HG03442 (cell line): ENCODE results near the gene CALN1.
"Not testable (repeated sequence)": the region's sequence is repeated elsewhere in the genome, so short reads cannot be mapped to it uniquely, and the experiment has no call there.

Experiments used
- ATAC-seq: cut with Tn5 transposase; IDR thresholded peaks from one replicate; pipeline ENCODE4 v1.9.1; 2021; ENCODE audit warnings: mild to moderate bottlenecking, moderate library complexity; ENCODE audit not compliant: unreplicated experiment

Gene CALN1

DNA sequence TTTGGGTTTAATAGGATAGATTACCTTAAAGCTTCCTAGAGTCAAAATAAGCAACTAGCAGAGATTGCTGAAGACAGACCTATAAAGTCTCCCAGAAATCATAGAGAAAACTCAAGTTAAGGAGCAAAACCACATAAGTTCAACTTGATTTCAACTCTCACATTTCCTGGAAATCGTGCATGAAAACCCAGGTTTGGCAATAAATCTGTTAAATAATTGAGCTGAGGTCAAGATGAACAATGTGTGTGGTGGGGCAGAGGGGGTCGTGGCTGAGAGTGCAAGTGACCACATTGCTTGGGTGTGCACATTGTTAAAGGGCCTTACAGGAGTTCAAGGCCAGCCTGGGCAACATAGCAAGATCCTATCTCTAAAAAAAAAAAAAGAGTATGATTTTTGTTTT, 643.7 kb downstream of the CALN1 start:
- no peak for ATAC-seq

DNA sequence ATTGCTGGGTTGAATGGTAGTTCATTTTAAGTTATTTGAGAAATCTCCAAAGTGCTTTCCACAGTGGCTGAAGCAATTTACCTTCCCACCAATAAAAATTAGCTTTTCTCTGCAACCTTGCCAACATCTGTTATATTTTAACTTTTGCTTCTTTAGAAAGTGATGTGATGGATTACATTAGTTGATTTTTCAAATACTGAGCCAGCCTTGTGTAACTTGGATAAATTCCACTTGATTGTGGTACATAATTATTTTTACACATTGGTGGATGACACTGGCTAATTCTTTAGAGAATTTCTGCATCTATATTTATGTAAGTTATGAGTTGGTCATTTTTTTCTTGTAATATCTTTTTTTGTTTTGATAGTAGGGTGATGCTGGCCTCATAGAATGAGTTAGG, 646.1 kb downstream of the CALN1 start:
- ATAC-seq = no peak

DNA sequence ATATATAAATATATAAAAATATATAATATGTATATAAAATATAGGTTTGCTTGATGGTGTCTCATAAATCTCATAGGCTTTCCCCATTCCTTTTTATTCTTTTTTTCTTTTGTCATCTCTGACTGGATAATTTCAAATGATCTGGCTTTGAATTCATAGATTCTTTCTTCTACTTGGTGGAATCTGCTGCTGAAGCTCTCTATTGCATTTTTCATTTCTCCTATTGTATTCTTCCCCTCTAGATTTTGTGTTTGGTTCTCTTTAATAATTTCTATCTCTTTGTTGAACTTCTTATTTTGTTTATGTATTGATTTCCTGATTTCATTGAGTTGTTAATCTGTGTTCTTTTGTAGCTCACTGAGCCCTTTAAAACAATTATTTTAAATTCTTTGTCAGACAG, 650.8 kb downstream of the CALN1 start:
- no peak for ATAC-seq

DNA sequence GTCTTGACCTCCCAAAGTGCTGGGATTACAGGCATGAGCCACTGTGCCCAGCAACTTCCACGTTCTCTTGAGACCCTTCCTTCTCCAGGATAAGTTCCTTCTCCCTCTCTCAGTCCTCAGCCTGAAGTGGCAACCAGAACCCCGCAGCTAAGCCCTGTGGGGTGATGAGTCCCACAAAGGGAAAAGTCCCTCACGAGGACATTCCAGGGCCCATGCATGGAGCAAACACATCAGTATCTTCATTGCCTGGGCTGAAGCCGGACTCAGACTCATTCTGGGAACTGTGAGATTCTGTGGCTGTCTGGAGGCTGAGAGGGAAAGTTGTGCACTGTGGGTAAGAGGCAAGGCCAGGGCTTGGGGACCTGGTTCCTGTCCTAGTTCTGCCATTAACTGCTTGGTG, 657.3 kb downstream of the CALN1 start:
- ATAC-seq = no peak

DNA sequence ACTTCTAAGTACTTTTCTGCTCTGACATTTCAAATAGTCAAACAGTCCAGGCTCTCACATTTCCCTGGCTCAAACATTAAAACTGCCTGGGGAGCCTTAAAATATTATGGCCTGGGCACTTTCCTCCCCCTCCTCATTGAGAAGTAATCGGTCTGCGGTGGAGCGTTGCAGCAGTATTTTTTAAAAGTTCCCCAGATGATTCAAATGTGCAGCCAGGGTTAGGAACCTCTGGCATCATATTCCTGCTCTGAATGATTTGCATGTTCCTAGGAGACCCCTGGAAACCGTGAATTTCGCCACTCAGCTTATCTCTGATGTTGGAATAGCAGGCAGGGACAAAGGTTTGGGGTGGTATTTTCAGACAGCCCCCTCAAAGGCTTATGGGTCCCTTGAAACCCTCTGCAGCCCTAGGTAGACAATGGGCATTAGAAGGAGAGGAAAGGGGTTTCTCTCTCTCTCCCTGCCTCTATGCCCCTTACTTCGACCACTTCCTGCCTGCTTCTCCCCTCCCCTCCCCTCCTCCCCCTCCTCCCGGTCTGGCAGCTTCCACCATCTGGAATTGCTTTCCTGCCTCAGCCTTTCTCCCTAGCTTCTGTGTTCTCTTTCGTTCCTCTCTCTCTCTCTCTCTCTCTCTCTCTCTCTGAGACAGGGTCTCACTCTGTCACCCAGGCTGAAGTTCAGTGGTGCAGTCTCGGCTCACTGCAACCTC, 658.0 kb downstream of the CALN1 start:
- no peak for ATAC-seq

DNA sequence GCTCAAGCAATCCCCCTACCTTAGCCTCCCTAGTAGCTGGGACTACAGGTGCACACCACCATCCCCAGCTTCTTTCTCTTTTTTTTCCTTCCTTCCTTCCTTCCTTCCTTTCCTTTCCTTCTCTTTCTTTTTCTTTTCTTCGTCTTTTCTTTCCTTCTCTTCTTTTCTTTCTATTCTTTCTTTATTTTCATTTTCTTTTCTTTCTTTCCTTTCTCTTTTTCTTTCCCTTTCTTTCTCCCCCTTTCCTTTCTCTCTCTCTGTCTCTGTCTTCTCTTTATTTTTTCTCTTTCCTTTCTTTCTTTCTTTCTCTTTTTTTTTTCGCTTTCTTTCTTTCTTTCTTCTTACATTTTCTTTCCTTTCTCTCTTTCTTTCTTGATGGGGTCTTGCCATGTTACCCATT, 658.9 kb downstream of the CALN1 start:
- ATAC-seq = no peak

DNA sequence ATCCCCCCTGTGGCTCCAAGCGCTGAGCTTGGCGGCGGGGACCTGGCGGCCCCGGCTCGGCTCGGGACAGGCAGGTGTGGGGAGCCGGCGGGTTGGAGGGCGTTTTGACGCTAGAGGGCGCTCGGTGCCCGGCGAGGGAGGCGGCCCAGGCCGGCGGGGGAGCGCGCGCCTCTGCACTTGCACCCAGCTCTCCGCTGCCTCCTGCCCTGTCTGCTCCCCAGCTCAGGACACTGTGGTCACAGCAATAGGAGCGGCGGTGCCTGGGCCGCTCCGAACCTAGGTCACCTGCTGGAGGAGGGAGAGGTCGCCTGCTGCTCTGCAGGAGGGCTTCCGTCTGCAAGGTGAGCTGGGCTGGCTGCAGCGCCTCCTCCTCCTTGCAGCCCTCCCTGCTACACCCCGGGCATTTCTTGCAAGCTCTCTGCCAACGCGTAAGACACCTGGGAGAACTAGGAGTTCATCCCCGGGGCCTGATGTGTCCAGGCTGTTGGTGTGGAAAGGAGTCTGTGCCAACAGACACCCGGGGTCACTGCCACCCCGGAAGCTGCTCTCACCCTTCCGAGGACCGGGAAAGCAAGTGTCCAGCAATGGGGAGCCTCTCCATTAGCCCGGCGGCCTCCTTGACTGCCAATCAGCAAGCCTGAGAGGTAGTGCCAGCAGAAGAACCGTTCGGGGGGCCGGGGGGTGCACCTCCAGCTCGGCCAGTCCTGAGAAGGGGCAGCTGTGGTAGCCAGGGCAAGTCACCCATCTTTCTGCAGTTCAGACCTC, 659.8 kb downstream of the CALN1 start:
- peak; percentile 85 for ATAC-seq

DNA sequence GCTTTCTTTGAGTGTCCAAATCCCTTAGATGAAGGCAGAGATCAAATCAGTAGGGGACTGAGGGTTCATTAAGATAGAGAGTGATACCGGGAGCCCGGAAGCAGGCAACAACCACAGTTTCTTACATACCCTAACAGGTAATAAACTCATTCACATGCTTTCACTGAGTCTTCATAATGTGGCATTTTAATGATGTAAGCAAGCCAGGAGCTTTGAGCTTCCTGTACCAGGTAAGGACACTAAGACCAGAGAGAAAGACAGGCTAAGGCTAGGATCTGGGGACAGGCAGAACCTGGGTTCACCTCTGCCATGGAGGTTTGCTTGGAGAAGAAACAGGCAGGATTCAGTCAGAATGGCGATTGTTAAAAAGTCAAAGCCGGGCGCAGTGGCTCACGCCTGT, 661.8 kb downstream of the CALN1 start:
- no peak for ATAC-seq

DNA sequence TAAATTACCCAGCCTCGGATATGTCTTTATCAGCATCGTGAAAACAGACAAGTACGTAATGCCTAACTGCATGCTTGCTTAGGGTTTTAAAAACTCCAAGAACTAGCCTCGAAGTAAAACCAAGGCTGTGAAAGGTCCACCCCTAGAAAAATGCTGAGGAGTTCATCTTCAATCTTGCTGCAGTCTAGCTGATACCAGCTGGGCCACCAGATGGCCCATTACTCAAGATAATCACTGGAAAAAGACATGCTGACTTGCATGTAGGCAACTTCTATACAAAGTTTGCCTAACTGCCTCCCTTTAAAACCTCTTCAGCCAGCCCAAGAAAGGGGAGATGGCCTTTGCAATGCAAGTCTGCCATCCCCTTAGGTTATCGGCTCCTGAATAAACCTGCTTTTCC, 666.1 kb downstream of the CALN1 start:
- ATAC-seq = no peak

DNA sequence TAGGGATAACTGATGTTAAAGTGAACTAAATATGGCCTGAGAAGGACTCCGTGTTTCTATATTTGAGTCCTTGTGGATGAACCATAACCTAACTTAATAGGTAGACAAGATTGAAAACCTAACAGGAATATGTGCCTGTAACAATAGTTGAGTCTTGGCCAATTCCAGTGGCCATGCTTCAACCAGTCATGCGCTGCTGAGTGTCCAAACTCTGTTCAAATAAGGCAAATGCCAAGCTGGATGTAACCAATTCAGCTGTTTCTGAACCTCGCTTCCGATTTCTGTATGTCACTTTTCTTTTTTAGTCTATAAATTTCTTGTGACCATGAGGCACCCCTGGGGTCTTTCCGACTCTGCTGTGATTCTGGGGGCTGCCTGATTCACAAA, 672.0 kb downstream of the CALN1 start:
- no peak for ATAC-seq

DNA sequence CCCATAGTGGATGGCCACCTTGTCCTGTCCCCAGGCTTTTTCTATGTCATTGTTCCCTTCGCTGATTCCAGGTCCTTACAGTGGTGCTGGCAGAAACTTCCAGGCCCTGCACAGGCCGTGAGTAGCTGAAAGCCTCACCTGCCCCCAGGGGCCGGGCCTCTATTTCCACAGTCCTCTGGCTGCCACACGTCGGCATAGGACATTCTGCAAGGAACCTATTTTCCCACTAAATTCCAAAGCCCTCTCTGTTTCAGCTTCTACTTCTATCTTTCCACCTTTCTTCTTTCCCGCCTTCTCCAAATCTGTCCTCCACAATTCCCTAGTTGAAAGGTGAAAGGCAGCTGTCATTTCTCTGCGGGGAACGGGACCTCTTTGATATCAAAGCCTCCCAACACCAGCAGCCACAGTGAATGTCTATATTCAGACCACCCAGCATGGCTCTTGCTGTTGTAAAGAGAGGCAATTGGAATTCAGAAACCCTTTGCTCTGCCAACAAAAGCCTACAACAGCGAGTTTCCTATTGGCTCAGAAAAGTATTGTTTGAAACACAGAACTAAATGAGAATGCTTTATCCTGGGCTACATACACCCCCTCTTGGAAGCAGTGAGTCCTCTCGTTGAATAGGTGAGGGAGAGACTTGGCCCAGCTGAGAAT, 672.5 kb downstream of the CALN1 start:
- no peak for ATAC-seq

DNA sequence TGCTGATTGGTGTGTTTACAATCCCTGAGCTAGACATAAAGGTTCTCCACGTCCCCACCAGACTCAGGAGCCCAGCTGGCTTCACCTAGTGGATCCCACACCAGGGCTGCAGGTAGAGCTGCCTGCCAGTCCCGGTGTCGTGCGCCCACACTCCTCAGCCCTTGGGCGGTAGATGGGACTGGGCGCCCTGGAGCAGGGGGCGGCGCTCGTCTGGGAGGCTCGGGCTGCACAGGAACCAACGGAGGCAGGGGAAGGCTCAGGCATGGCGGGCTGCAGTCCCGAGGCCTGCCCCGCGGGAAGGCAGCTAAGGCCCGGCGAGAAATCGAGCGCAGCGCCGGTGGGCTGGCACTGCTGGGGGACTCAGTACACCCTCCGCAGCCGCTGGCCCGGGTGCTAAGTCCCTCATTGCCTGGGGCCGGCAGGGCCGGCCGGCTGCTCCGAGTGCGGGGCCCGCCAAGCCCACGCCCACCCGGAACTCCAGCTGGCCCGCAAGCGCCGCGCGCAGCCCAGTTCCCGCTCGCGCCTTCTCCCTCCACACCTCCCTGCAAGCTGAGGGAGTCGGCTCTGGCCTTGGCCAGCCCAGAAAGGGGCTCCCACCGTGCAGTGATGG, 674.1 kb downstream of the CALN1 start:
- ATAC-seq = not testable (repeated sequence)

DNA sequence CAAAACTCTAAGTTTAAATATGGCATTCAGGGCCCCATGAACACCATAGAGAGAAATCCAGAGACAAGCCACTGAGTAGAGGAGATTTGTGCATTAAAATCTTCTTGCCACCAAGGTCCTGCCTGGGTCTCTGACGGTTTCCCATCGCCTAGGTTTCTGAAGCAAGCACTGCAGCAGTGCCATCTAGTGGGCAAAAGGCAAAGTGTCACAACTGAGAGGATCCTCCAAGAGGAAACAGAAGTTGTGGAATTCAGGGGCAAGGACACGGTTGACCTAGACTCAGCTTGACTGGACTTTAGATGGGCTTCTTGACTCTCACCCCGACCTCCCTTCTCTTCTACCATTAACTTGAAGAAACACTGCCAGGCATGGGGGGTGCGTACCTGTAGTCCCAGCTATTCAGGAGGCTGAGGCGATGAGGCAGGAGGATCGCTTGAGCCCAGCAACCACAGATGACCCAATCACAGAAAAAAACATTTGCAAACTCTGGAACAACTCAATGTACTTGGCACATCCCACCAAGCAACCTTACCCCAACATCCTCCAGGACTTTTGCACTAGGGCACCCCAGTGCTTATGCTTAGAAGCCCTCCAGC, 676.1 kb downstream of the CALN1 start:
- peak; percentile 53 for ATAC-seq

DNA sequence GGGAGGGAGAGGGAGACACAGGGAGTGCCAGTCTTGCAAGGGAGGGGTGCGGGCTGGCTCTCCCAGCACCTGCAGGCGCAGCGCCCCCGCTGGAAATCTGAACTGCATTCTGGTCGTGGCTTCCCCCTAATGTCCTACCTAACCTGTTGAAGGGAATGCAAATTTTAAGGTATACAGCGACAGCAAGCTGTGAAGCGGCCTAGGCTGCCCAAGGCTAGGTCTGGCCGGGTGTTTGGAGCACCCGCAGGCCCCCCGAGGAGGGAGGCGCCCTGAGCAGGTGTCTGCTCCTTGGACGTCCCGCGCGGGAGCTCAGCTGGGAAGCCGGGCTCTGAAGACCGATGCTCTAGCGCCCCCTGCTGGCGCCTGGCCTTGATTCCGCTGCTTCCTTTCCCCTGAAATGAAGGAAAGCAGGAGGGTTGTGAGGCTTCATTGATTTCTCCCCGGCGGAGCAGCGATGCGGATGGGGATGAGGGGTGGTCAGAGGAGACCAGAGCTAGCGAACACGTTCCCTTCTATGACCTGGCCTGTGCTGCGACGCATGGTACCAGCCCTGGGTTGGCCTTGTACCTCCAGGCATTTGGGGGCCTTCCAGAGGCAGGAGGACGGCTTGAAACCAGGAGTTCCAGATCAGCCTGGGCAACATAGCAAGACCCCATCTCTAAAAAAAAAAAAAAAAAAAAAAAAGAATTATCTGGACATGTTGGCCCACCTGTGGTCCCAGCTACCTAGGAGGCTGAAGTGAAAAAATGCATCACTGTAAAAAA, 678.8 kb downstream of the CALN1 start:
- peak; percentile 60 for ATAC-seq

DNA sequence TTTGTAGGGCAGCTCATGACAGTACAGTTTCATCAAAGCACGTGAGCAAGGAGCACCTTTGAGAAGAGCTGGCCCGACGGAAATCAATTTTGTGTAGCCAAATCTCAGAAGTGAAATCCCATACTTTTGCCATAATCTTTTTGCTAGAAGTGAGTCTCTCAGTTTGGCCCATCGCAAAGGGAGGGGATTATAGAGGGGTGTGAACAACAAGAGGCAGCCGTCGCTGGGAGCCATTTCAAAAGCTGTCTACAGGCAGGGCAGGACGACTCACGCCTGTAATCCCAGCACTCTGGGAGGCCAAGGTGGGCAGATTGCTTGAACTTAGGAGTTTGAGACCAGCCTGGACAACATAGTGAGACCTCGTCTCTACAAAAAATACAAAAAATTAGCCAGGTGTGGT, 680.4 kb downstream of the CALN1 start:
- no peak for ATAC-seq
